DOHH2 (cell line): Measurements from ENCODE around the gene C4orf50.

Experiments
- EZH2phosphoT487 ChIP-seq: fragments of 200-600 bp; sonication (generic); IDR thresholded peaks from 2 replicates; pipeline ENCODE4 v1.6.1; 2017; ENCODE audit warnings: borderline replicate concordance, mild to moderate bottlenecking, antibody characterized with exemption, low read length, moderate library complexity, mixed read lengths
- TF ChIP-seq, protein P1 (sequence below): fragments of 200-600 bp; sonication (generic); IDR thresholded peaks from one replicate; pipeline ENCODE4 v1.5.1; 2014; ENCODE audit warnings: antibody characterized with exemption, mild to moderate bottlenecking, low read depth, low read length; ENCODE audit not compliant: poor library complexity, severe bottlenecking

GRCh38 chr4:5945171-5945570 lies 73.1 kb downstream of the C4orf50 start:
- TF ChIP-seq, protein P1, sequence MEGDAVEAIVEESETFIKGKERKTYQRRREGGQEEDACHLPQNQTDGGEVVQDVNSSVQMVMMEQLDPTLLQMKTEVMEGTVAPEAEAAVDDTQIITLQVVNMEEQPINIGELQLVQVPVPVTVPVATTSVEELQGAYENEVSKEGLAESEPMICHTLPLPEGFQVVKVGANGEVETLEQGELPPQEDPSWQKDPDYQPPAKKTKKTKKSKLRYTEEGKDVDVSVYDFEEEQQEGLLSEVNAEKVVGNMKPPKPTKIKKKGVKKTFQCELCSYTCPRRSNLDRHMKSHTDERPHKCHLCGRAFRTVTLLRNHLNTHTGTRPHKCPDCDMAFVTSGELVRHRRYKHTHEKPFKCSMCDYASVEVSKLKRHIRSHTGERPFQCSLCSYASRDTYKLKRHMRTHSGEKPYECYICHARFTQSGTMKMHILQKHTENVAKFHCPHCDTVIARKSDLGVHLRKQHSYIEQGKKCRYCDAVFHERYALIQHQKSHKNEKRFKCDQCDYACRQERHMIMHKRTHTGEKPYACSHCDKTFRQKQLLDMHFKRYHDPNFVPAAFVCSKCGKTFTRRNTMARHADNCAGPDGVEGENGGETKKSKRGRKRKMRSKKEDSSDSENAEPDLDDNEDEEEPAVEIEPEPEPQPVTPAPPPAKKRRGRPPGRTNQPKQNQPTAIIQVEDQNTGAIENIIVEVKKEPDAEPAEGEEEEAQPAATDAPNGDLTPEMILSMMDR = no peak
- no peak for TF ChIP-seq EZH2phosphoT487
